Adrenal gland (tissue), 12 donors: ENCODE results near the gene ARFGAP1. TPM values are rescaled to one million over a fixed set of nuclear protein-coding genes. Genes with fewer than 3 reads are reported as not detected.

ENCODE experiments used
- DNase-seq, 7 donors: peaks; one replicate each; pipeline ENCODE4 v3.0.0-alpha.2; 2019 to 2020
- H3K27ac ChIP-seq, 5 donors: fragments of 200-600 bp; sonication (generic) in 4 of 5; 1 replicate in 3 of 5; 2 replicates in 2 of 5; pipeline versions ENCODE4 v1.5.1 to v1.8.0; 2016 to 2020; ENCODE audit warnings: mild to moderate bottlenecking in 1 of 5
- H3K27me3 ChIP-seq: fragments of 200-600 bp; 2 replicates; pipeline ENCODE4 v1.8.0; 2021
- H3K36me3 ChIP-seq, 2 donors: fragments of 200-600 bp; replicated peaks in 1 of 2; 1 replicate in 1 of 2; 2 replicates in 1 of 2; pipeline versions ENCODE4 v1.5.1 to v1.8.0; 2018 to 2022
- H3K4me1 ChIP-seq, 2 donors: fragments of 200-600 bp; replicated peaks in 1 of 2; 1 replicate in 1 of 2; 2 replicates in 1 of 2; pipeline versions ENCODE4 v1.5.1 to v1.8.0; 2018 to 2021
- H3K4me3 ChIP-seq, 4 donors: fragments of 200-600 bp; sonication (generic) in 3 of 4; one replicate each; pipeline ENCODE4 v1.5.1; 2016 to 2018
- H3K9me3 ChIP-seq, 3 donors: fragments of 200-600 bp; sonication (generic) in 1 of 3; replicated peaks in 1 of 3; 1 replicate in 2 of 3; 2 replicates in 1 of 3; pipeline versions ENCODE4 v1.5.1 to v1.8.0; 2016 to 2021
- CTCF ChIP-seq, 6 experiments: fragments of 450-650 bp in 4 of 6; fragments of 200-600 bp in 2 of 6; sonication (generic) in 1 of 6; IDR thresholded peaks; 1 replicate in 5 of 6; 2 replicates in 1 of 6; pipeline versions ENCODE4 v1.5.1 to v1.8.0; 2016 to 2021; ENCODE audit warnings: antibody characterized with exemption in 6 of 6, mild to moderate bottlenecking in 2 of 6, moderate library complexity in 1 of 6
- POLR2A ChIP-seq, 2 donors: fragments of 450-650 bp; IDR thresholded peaks; one replicate each; pipeline ENCODE4 v1.6.1; 2017; ENCODE audit warnings: antibody characterized with exemption in 2 of 2, mild to moderate bottlenecking in 2 of 2, moderate library complexity in 1 of 2
- WGBS, 4 donors: extraction: QIAGEN DNeasy Blood & Tissue Kit in 2 of 4; methylation state at CpG; one replicate each; pipeline versions ENCODE4 v1.1.5 to v1.1.7; 2013 to 2017; 5-methylcytosine and 5-hydroxymethylcytosine counted together
- intact Hi-C, 2 donors: fragments of 100-400 bp; cut with DNase I; formaldehyde crosslinking; loops; one replicate each; pipeline versions ENCODE4 v1.14.1 to v1.15.0; 2022 to 2023
- polyA plus RNA-seq, 3 donors: library from polyadenylated mRNA; stranded (reverse); fragments of 200-250 nt in 2 of 3; fragments of 350-450 nt in 1 of 3; fragmentation: Illumina TruSeq in 1 of 3; extraction: RNeasy Lipid Tissue Mini Kit (QIAGEN cat#74804) in 1 of 3; gene quantifications; one replicate each; pipeline ENCODE4 v1.2.3, GENCODE V29; 2013 to 2014
- total RNA-seq, 9 donors: library from RNA; depleted of rRNA in 4 of 9; stranded (reverse); fragments of >200 nt in 4 of 9; fragments of 120-200 nt in 1 of 9; fragmentation: NEBNext Ultra II Directional in 1 of 9; extraction: Animal tissue kit (Norgen Biotek cat#: 25700) in 1 of 9; gene quantifications; one replicate each; pipeline versions ENCODE4 v1.1.0 to v1.2.4, GENCODE V29; 2013 to 2023
- donor health status: healthy with polysubstance abuse.
- donor health status: Bipolar disorder and iron deficiency.
- donor health status: DM: yes; HTN: yes; CAD: no.
- donor health status: DM: no; HTN: no; CAD: no.
- donor health status: DM: no; HTN: no; CAD: no.
- donor health status: DM: yes; HTN: yes; CAD: no.

Gene ARFGAP1
- total and polyA plus RNA-seq, 12 donors: 13.0 to 286 (median 61.5) TPM

- H3K27me3 ChIP-seq: peaks cover 37% of the 10 kb centered on the region
- DNase-seq: no peak
- no peak for TF ChIP-seq POLR2A (IDR thresholded peaks at IDR 0.05)
- no peak for TF ChIP-seq CTCF (IDR thresholded peaks at IDR 0.05)
- H3K36me3 ChIP-seq: no peaks in the 10 kb centered on the region
- no peak overlapping the region for H3K27ac ChIP-seq
- no peaks in the 10 kb centered on the region for H3K4me1 ChIP-seq
- H3K4me3 ChIP-seq: no peak overlapping the region
- no peaks in the 10 kb centered on the region for H3K9me3 ChIP-seq
- intact Hi-C loops: no loop called here
- 29 to 35% (median 34%) methylated on average over 5 to 18 of the region's 18 CpGs for WGBS, 4 donors
These were observed 24.1 kb downstream of the ARFGAP1 start for GRCh38 chr20:63296531-63297299.

GRCh38 chr20:63297371-63297781, 24.8 kb downstream of the ARFGAP1 start:
- Histone ChIP-seq H3K36me3 (no peaks in the 10 kb centered on the region), H3K27me3 (peaks cover 37% of the 10 kb centered on the region), H3K4me1 (no peaks in the 10 kb centered on the region), H3K9me3 (no peaks in the 10 kb centered on the region), H3K27ac (no peak overlapping the region), H3K4me3 (no peak overlapping the region)
- TF ChIP-seq POLR2A (IDR thresholded peaks at IDR 0.05): no peak
- TF ChIP-seq CTCF (IDR thresholded peaks at IDR 0.05): no peak
- DNase-seq: no peak
- intact Hi-C loops: no loop called here
- 55 to 58% methylated on average over 11 of the region's 11 CpGs; no CpG with 5 or more reads in 2 of the 4 donors for WGBS, 4 donors

GRCh38 chr20:63297796-63298572, 25.4 kb downstream of the ARFGAP1 start:
- intact Hi-C loops: no loop called here
- no peaks in the 10 kb centered on the region for H3K36me3 ChIP-seq
- WGBS, 4 donors: 74 to 82% (median 76%) methylated on average over 8 to 16 of the region's 16 CpGs
- H3K27ac ChIP-seq: no peak overlapping the region
- DNase-seq: no peak
- H3K4me3 ChIP-seq: no peak overlapping the region
- H3K9me3 ChIP-seq: no peaks in the 10 kb centered on the region
- no peak for TF ChIP-seq CTCF (IDR thresholded peaks at IDR 0.05)
- no peak for TF ChIP-seq POLR2A (IDR thresholded peaks at IDR 0.05)
- H3K27me3 ChIP-seq: peaks cover 37% of the 10 kb centered on the region
- H3K4me1 ChIP-seq: no peaks in the 10 kb centered on the region

GRCh38 chr20:63298731-63299312, 26.2 kb downstream of the ARFGAP1 start:
- intact Hi-C loops: no loop called here
- no peak for DNase-seq

More at GRCh38 chr20:63298731-63299312, 26.2 kb downstream of the ARFGAP1 start:
- WGBS, 4 donors: 78 to 84% (median 82%) methylated on average over 14 to 17 of the region's 17 CpGs
- Histone ChIP-seq H3K4me3 (no peak overlapping the region), H3K36me3 (no peaks in the 10 kb centered on the region), H3K9me3 (no peaks in the 10 kb centered on the region), H3K4me1 (no peaks in the 10 kb centered on the region), H3K27ac (no peak overlapping the region), H3K27me3 (peaks cover 37% of the 10 kb centered on the region)
- TF ChIP-seq CTCF (IDR thresholded peaks at IDR 0.05) (no peak), POLR2A (IDR thresholded peaks at IDR 0.05) (no peak)
